ENCODE results near the gene TDRD9. TPM values are rescaled to one million over a fixed set of nuclear protein-coding genes. Genes with fewer than 3 reads are reported as not detected.

Gene TDRD9
- total and polyA plus RNA-seq, 12 donors = 0.55 to 8.4 (median 2.4) TPM

- ATAC-seq (peak; percentile 34 to 68 (median 58)), DNase-seq (peak; percentile 70 to 86)
- Histone ChIP-seq H3K36me3 (no peaks in the 10 kb centered on the region), H3K27ac (peak overlapping the region; percentile 26 to 93 (median 76)), H3K9me3 (no peaks in the 10 kb centered on the region), H3K4me3 (peak overlapping the region in 7 of 10 donors; percentile 5 to 39 (median 26)), H3K4me1 (peaks cover 29 to 44% (median 40%) of the 10 kb centered on the region in 9 donors), H3K27me3 (peaks cover 0 to 30% (median 0%) of the 10 kb centered on the region in 7 donors)
- intact Hi-C loops (cut with DNase I) = loop anchor here in 1 of 10 donors (5.0 kb wide), 1 partner anchor 33 kb away; the partner anchor contains the start of gene PPP1R13B
- TF ChIP-seq CTCF (IDR thresholded peaks at IDR 0.05) = no peak
- 25 to 28% methylated on average over 23 of the region's 23 CpGs for WGBS, 2 donors
Observed at GRCh38 chr14:103880348-103881267, 47.6 kb upstream of the TDRD9 start.

GRCh38 chr14:103881268-103882201 is 46.7 kb upstream of the TDRD9 start:
- H3K36me3 ChIP-seq = no peaks in the 10 kb centered on the region
- peak overlapping the region; percentile 26 to 93 (median 76) for H3K27ac ChIP-seq
- WGBS, 2 donors = 52 to 53% methylated on average over 28 to 31 of the region's 31 CpGs
- peaks cover 29 to 46% (median 40%) of the 10 kb centered on the region in 9 donors for H3K4me1 ChIP-seq
- H3K27me3 ChIP-seq = peaks cover 0 to 30% (median 0%) of the 10 kb centered on the region in 7 donors
- H3K9me3 ChIP-seq = no peaks in the 10 kb centered on the region
- peak in 3 of 9 donors; percentile 37 to 51 (median 41) for TF ChIP-seq CTCF (IDR thresholded peaks at IDR 0.05)
- ATAC-seq (peak; percentile 35 to 77 (median 66)), DNase-seq (peak; percentile 41 to 54)
- intact Hi-C loops (cut with DNase I) = loop anchor here in 1 of 10 donors (5.0 kb wide), 1 partner anchor 34 kb away; the partner anchor contains the start of gene PPP1R13B
- H3K4me3 ChIP-seq = peak overlapping the region in 1 of 10 donors; percentile 10

GRCh38 chr14:103882503-103883262 is 45.6 kb upstream of the TDRD9 start:
- H3K36me3 ChIP-seq = no peaks in the 10 kb centered on the region
- TF ChIP-seq CTCF (IDR thresholded peaks at IDR 0.05) = no peak
- peaks cover 0 to 30% (median 0%) of the 10 kb centered on the region in 7 donors for H3K27me3 ChIP-seq
- DNase-seq = no peak
- 74 to 75% methylated on average over 20 of the region's 20 CpGs for WGBS, 2 donors
- no peak overlapping the region for H3K4me3 ChIP-seq
- peaks cover 29 to 52% (median 42%) of the 10 kb centered on the region in 9 donors for H3K4me1 ChIP-seq
- peak overlapping the region in 6 of 10 donors; percentile 74 to 93 (median 79) for H3K27ac ChIP-seq
- intact Hi-C loops (cut with DNase I) = loop anchor here in 1 of 10 donors (5.0 kb wide), 1 partner anchor 35 kb away; the partner anchor contains the start of gene PPP1R13B
- H3K9me3 ChIP-seq = no peaks in the 10 kb centered on the region
- peak in 1 of 8 donors; percentile 9 for ATAC-seq

Data from heart right ventricle (tissue), 16 donors.